Right lobe of liver (tissue), 4 donors: ENCODE data around the gene HIBADH.

Source experiments
- POLR2A ChIP-seq: fragments of 450-650 bp; IDR thresholded peaks from one replicate; pipeline ENCODE4 v1.6.1; 2017; ENCODE audit warnings: antibody characterized with exemption, mild to moderate bottlenecking
- TF ChIP-seq, protein P1 (sequence below), 4 donors: fragments of 200-600 bp in 3 of 4; fragments of 450-650 bp in 1 of 4; IDR thresholded peaks; one replicate each; pipeline versions ENCODE4 v1.5.1 to v1.8.0; 2016 to 2022; ENCODE audit warnings: antibody characterized with exemption in 4 of 4, mild to moderate bottlenecking in 2 of 4
- donor health status: DM: no; HTN: no; CAD: no.
- donor health status: DM: no; HTN: no; CAD: no.
- donor health status: DM: no; HTN: yes; CAD: no.

DNA sequence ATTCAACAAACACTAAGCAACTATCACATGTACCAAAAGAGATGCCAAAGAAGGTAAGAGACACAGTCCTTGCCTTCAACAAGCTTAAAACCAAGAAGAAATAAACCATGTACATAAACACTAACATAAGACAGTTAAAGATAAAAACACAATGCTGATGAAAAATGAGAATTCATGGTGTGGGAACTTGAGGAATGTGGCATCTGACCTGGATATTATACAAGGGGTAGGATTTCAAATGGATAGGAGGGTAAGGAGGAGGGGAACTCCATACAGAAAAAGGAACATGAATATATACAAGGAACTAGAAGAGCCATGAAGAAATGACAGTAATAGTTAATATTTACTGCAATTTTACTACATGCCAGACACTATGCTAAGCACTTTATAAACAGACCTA, 11.0 kb downstream of the HIBADH start:
- TF ChIP-seq, protein P1, sequence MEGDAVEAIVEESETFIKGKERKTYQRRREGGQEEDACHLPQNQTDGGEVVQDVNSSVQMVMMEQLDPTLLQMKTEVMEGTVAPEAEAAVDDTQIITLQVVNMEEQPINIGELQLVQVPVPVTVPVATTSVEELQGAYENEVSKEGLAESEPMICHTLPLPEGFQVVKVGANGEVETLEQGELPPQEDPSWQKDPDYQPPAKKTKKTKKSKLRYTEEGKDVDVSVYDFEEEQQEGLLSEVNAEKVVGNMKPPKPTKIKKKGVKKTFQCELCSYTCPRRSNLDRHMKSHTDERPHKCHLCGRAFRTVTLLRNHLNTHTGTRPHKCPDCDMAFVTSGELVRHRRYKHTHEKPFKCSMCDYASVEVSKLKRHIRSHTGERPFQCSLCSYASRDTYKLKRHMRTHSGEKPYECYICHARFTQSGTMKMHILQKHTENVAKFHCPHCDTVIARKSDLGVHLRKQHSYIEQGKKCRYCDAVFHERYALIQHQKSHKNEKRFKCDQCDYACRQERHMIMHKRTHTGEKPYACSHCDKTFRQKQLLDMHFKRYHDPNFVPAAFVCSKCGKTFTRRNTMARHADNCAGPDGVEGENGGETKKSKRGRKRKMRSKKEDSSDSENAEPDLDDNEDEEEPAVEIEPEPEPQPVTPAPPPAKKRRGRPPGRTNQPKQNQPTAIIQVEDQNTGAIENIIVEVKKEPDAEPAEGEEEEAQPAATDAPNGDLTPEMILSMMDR (IDR thresholded peaks at IDR 0.05), result no peak
- no peak for TF ChIP-seq POLR2A
